NCI-H2081 (cell line): Measurements from ENCODE around the gene CEACAM16.
"Not testable (repeated sequence)": the region's sequence is repeated elsewhere in the genome, so short reads cannot be mapped to it uniquely, and the experiment has no call there.

Experiments
- DNase-seq, 2 experiments: peaks; one replicate each; lab custom pipeline; 2025; lab: John Stamatoyannopoulos, UW

CEACAM16 gene

DNA sequence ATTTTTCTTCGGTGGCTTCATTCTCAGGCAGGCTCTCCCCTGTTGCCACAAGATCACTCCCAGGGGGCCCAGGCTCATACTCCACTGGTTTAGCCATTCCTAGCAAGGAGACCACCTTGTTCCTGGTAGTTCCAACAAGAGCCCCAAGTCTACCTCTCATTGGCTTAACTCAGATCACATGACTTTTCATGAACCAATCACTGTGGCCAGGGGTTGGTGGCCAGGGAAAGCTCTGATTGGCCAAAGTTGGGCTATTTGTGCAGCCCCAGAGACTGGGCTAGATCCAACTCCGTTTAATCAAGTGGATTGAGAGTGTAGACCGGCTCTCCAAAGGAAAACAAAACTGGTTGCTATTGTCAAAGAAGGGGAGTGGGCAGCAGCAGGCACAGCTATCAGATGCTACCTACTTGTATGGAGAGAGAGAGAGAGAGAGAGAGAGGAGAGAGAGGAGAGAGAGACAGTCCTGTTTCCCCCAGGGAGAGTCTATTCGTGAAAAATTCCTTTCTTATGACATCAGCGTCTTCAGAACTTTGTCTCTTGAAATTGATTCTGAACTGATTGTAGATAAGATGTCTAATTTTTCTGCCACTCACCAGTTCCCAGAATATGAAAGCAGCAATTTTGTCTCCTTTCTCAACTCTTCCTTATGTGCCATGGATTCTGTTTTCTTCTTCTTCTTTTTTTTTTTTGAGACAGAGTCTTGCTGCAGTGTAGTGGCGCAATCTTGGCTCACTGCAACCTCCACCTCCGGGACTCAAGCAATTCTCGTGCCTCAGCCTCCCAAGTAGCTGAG, 21.7 kb upstream of the CEACAM16 start:
- DNase-seq = peak in 1 of 2 experiments; percentile 5

DNA sequence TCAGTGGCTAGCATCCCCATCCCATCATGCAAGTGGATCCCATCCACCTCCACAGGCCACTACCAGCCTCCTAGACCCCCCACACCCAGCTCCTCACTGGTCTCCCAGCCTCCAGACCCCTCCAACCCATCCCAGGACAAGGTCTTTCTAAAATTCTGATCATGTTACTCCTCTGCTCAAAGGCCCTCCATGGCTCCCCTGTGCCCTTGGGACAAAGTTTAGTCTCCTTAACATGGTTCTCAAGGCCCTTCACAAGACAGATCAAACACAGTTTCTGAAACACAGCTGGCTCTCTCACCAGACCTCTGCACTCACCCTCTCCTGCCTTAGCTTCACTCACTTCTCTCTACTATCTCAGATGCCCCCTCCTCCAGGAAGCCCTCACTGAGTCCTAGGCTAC, 18.4 kb upstream of the CEACAM16 start:
- no peak for DNase-seq

DNA sequence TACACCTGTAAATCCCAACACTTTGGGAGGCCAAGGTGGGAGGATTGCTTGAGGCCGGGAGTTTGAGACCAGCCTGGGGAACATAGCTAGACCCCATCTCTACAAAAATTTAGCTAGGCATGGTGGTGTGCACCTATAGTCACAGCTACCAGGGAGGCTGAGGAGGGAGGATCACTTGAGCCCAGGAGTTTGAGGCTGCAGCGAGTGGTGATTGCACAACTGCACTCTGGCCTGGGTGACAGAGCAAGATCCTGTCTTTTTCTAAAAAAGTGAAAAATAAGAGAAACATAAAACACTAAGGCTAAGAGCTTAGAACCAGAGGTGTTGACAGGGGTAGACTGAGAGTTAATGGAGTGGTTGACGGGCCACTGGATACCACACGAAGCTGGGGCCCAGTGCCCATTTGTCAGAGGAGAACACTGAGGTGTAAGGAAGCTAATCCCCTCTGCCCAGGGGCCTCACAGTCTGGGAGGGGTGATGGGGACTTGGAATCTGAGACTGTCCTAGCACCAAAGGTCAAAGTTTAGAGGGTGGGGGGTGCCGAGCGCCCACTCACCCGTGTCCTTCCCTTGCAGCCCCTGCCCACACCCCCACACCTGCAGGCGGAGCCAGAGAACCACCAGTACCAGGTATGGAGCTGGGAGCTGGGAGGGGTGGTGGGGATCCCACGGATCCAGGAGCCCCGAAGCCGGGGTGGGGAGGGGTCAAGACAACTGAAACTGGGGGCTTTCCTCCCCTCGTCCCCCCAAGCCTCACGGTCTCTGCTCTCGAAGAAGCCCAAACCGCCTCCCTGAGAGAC, 16.8 kb upstream of the CEACAM16 start:
- no peak for DNase-seq

GRCh38 chr19:44682807-44683206, 16.1 kb upstream of the CEACAM16 start:
- no peak for DNase-seq

GRCh38 chr19:44683434-44684210, 15.3 kb upstream of the CEACAM16 start:
- no peak for DNase-seq

DNA sequence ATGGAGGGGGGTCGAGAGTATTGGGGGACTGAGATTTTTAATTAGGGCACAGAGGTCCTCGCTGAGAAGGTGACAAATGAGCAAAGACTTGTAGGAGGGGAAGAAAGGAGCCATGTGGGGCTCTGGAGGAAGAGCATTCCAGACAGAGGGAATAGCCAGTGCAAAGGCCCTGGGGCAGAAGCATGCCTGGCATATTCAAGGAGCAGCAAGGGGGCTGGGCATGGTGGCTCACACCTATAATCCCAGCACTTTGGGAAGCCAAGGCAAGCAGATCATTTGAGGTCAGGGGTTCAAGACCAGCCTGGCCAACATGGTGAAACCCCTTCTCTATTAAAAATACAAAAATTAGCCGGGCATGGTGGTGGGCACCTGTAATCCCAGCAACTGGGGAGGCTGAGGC, 14.6 kb upstream of the CEACAM16 start:
- not testable (repeated sequence) for DNase-seq

DNA sequence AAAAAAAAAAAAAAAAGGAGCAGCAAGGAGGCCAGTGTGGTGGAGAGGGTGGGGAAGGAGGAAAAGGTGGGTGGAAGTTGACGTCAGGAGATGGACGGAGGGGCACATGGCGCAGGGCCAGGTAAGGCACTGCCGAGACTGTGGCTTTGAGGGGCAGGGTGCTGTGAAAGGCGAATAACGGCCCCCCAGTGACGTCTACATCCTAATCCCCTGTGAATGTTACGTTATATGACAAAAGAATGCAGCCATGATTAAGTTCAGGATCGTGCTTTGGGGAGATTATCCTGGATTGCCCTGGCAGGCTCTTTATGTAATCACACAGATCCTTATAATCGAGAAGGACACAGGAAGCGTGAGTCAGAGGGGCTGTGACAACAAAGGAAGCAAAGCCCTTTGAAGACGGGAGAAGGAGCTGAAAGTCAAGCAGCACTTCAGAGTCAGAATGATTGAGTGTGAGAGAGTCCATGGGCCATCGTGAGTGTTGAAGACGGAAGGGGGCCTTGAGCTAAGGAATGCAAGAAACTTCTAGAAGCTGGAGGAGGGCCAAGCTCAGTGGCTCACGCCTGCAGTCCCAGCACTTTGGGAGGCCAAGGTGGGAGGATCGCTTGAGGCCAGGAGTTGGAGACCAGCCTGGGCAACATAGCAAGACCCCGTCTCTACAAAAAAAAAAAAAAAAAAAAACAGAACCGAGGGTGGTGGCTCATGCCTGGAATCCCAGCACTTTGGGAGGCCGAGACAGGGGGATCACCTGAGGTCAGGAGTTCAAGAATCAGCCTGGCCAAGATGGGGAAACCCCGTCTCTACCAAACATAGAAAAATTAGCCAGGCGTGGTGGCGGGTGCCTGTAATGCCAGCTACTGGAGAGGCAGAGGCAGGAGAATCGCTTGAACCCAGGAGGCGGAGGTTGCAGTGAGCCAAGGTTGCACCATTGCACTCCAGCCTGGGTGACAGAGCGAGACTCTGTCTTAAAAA, 13.8 kb upstream of the CEACAM16 start:
- no peak for DNase-seq

GRCh38 chr19:44685877-44686276, 13.1 kb upstream of the CEACAM16 start:
- DNase-seq = no peak

DNA sequence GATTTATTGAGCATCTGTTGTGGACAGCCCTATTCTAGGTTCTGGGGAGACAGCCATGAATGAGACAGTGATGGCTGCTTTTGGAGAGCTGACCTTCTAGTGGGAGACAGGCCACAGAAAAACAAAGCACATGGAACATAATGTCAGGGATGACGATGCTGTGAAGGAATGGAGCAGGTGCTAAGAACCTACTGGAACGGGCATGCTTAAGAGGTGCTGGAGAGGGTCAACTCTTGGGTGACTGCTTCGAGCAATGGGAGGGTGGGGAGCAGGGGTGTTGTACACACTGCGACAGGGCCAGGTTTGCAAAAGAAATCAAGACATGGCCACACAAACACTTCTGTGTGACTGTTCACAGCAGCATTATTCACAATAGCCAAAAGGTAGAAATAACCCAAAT, 12.1 kb upstream of the CEACAM16 start:
- no peak for DNase-seq

DNA sequence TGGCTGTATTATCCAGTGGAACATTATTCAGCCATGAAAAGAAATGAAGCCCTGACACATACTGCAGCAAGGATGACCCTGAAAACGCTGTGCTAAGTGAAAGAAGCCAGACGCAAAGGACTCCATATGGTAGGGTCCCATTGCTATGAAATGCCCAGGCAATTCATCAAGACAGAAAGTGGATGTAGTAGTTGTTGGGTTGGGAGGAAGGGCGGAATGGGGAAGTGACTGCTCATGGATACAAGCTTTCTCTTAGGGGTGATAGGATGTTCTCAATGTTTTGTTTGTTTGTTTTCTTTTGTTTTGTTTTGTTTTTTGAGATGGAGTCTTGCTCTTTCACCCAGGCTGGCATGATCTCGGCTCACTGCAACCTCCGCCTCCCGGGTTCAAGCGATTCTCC, 11.1 kb upstream of the CEACAM16 start:
- no peak for DNase-seq

DNA sequence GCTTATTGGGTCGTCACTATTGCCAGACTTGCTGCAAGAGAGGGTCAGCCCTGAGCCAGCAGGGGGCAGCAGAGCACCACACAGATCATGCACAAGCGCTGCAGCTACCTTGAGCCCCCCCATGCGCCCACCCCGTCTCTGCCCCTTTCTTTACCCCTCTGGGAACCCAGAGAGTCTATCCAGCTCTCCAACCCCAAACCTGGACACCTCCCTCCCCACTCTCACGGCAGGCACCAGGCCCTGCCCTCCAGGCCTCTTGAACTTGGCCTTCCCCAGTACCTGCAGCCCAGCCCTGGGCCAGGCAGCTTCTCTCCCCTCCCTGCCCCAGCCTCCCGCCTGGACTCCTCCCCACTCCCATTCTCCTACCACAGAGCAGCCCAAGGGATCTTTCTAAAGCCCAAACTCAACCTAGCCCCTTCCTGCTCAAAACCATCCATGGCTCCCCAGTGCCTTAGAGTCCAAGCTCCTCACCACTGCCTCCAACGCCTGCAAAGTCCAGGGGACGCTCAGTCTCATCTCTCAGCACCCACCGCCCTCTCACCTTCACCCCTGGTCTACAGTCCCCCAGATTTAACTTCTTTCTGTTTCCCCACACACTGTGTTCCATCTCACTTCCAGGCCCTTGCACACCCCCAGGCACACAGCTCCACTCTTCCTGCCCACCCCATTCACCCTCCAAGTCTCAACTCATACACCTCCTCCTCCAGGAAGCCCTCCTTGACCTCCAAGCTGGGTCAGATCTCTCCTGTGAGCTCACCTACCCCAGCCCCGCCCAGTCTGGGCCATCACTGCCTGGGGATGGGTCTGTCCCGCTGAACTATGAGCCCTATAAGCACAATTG, 9.4 kb upstream of the CEACAM16 start:
- DNase-seq = peak; percentile 35 to 59

GRCh38 chr19:44690131-44690440, 8.9 kb upstream of the CEACAM16 start:
- no peak for DNase-seq

- DNase-seq = no peak
Observed at GRCh38 chr19:44692379-44692721, 6.6 kb upstream of the CEACAM16 start.

GRCh38 chr19:44694184-44694579, 4.8 kb upstream of the CEACAM16 start:
- DNase-seq = no peak

DNA sequence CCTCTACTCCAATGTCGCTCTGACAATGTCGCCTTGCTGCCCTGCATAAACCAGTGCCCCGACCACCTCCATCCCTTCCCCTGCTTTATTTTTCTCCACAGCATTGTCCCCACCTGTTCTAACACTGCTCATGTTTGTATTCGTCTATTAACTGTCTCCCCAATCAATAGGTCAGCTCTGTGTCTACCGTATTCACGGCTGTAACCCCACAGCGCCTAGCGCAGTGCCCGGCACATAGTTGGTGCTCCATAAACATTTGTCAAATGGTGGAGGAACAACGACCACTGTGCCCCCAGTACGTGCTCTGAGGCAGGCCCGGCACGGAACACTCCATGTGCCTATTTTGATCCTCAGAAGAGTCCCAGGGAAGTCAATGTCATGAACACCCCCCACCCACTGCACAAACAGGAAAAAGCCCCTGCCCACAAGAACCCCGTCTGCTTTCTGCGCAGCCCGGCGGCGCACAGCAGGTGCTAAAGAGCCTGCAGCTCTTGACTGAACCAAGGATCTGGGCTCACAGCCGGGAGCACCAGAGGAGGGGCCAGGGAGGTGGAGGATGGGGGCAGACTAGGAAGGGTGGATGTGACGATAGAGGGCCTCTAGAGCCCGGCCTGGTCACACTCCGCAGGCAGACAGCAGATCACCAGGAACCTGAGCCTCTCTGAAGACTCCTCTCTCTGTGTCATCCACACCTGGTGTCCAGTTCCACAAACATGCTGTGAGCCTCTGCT, 1.8 kb upstream of the CEACAM16 start:
- DNase-seq = no peak

GRCh38 chr19:44697670-44698034, 1.3 kb upstream of the CEACAM16 start:
- no peak for DNase-seq

GRCh38 chr19:44700547-44700946, 1.6 kb downstream of the CEACAM16 start:
- DNase-seq = no peak

GRCh38 chr19:44701228-44701627, 2.3 kb downstream of the CEACAM16 start:
- no peak for DNase-seq

DNA sequence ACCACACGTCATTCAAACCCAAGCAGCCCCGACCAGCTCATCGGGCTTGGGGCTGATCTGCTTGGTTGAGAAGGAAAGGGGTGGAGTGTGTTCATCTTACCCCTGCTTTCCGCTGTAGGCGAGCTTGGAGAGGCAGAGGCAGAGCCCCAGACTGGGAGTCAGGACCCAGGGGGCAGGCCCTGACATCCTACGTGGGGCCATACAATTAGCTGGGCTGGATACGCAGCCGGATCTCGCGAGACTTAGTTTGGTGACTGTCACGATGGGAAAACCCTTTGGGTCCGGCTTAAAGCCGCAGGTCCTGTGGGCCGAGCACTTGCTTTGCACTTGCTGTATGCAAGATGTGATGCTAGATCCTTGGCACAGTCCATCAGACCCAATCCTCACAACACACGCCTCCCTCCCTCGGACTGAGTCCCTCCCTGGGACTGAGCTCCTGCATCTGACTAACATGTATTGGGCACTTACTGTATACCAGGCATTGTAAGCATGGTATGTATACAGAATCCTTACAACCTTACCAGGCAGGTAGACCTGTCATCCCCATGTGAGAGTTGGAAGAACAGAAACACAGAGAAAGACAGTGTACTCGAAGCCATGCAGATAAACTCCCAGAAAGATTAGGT, 3.7 kb downstream of the CEACAM16 start:
- DNase-seq = no peak
